GM18519 (cell line): ENCODE measurements around the gene OR2AJ1.

Experiments
- ATAC-seq: cut with Tn5 transposase; IDR thresholded peaks from one replicate; pipeline ENCODE4 v1.9.1; 2021; ENCODE audit warnings: mild to moderate bottlenecking, moderate library complexity; ENCODE audit not compliant: unreplicated experiment, low FRiP score

The OR2AJ1 gene

DNA sequence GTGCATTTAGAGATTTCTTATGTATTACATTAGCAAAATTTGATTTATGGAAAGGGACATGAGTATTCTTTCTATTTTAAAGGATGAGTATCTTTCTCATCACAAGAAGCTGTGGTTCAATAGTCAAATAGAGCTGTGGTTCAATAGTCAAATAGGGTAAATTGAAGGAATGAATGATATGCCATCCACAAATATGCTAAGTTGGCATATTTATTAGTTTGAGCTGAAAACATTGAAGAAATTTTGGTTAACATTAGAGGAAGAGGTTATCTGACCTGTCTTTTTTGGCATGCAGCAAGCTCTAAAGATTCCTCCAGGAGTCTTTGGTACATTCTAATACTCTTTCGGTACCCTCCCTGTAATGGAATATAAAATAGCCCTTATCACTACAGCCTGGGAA is 28.7 kb downstream of the OR2AJ1 start:
- no peak for ATAC-seq

DNA sequence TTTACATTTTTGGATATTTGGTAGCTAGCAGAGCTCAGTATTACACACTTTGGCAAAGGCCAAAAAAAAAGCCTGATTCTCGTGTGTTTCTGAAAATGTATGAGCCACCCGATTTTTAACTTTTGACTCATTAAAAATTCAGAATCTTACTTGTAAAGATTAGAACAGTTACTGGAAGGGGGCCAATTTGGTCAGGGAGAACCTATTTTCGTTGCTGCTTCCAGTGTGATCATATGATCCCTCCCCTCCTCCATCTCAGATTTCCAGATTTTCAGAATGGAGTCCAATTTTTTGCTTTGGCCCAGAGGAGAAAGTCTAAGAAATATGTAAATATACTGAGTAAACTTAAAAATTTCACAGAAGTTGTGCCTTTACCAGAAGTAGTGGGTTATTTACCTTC is 37.1 kb downstream of the OR2AJ1 start:
- no peak for ATAC-seq

DNA sequence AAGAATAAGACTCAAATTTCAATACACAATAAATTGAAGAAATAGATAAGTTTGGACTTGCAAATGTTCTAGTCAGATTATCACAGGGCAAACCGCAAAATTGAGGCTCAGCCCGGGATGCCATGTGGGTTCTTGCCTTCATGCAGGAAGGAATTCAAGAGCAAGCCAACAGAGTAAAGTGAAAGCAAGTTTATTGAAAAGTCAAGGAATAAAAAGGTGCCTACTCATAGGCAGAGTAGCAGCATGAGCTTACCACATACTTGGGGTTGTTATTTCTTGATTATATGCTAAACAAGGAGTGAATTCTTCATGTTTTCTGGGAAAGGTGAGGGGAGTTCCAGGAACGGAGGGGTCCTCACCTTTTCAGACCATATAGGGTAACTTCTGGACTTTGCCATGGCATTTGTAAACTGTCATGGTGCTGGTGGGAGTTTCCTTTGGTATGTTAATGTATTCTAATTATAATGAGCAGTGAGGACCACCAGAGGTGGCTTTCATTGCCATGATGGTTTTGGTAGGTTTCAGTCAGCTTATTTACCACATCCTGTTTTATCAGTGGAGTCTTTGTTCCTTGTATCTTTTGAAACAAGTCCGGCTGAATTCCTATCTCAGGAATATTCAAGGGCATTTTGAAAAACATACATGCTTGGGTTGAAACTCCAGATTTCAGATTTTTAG is 38.4 kb downstream of the OR2AJ1 start:
- ATAC-seq, result no peak

DNA sequence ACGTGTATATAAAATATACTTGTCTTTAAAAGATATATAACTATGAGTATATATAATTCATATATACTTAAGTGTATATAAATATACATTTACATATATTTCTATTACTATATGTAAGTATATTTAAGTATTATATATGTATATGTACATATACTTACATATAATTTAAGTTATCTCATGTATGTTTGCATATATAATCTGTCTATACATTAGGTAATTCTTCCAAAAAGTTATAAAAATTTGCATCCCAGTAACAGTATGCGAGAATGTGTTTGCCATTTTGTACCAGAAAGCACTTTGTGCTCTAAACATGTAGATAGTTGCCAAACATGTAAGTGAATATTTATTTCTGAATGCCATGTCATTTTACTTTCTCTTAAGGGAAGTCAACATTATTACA is 40.2 kb downstream of the OR2AJ1 start, which contains the start of gene OR2AK2:
Gene OR2AK2 (plus strand): TSS at position 301 of the 400 bp plus-strand sequence. CDS start 144 bp downstream, outside the sequence.
- no peak for ATAC-seq

DNA sequence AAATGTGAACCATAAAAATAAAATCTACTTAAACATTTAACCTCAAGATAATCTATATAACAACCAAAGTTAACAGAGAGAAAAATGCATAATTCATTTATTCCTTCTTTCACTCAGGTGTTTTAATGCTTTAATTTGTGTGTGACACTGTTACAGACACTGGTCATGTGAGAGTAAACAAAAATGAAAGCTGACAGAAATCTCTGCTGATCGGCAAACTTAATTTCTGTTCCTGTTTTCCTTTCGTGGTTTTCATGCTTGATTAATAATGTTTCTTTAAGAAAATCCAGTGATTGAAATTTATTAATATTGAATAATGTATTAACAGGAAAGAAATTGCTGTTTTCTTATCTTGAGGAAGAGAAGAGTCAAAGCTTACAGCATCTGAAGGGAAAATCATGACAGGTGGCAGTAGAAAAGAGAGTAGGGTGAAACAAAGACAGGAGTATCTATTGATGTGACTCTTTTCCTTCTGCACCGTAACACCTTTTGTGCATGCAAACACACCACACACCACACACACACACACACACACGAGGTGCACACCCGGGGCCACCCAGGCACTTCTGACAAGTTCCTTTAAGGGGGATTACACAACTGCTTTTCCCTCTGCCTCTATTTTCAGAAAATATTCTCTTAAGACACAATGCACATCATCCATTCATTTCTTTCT is 42.0 kb downstream of the OR2AJ1 start:
- ATAC-seq, result peak; percentile 86
